RWPE2 (cell line): ENCODE results near the gene STAU1.

Source experiments
- ATAC-seq: fragments of 200-7000 bp; cut with Tn5 transposase; 3 replicates; pipeline ENCODE4 v1.9.1; 2021; ENCODE audit warnings: low read depth
- DNase-seq: peaks from one replicate; pipeline ENCODE4 v3.0.0-alpha.2; 2020; ENCODE audit warnings: low spot score
- H3K27ac ChIP-seq: fragments of 450-650 bp; 2 replicates; pipeline ENCODE4 v1.5.1; 2017; ENCODE audit warnings: mild to moderate bottlenecking; ENCODE audit not compliant: poor library complexity, severe bottlenecking
- H3K27me3 ChIP-seq: fragments of 250-450 bp; sonication (Bioruptor Pico); 2 replicates; pipeline ENCODE4 v1.5.1; 2021; ENCODE audit warnings: mild to moderate bottlenecking, moderate library complexity; ENCODE audit not compliant: insufficient read depth, poor library complexity, severe bottlenecking
- H3K36me3 ChIP-seq: fragments of 250-450 bp; sonication (Bioruptor Pico); 2 replicates; pipeline ENCODE4 v1.5.1; 2020; ENCODE audit warnings: low read depth, mild to moderate bottlenecking, moderate library complexity
- H3K4me1 ChIP-seq: fragments of 250-450 bp; sonication (Bioruptor Pico); 2 replicates; pipeline ENCODE4 v1.5.1; 2021; ENCODE audit warnings: mild to moderate bottlenecking, moderate library complexity; ENCODE audit not compliant: insufficient read depth, poor library complexity, severe bottlenecking
- H3K4me3 ChIP-seq: fragments of 250-450 bp; sonication (Bioruptor Pico); 2 replicates; pipeline ENCODE4 v1.5.1; 2021; ENCODE audit warnings: mild to moderate bottlenecking, moderate library complexity; ENCODE audit not compliant: severe bottlenecking
- H3K9me3 ChIP-seq: fragments of 250-450 bp; sonication (Bioruptor Pico); 2 replicates; pipeline ENCODE4 v1.5.1; 2021; ENCODE audit warnings: mild to moderate bottlenecking, moderate library complexity; ENCODE audit not compliant: severe bottlenecking
- CTCF ChIP-seq: fragments of 450-650 bp; IDR thresholded peaks from one replicate; pipeline ENCODE4 v1.5.1; 2017; ENCODE audit warnings: mild to moderate bottlenecking, moderate library complexity; ENCODE audit not compliant: poor library complexity, severe bottlenecking

Gene STAU1

GRCh38 chr20:49133571-49133970, 54.6 kb downstream of the STAU1 start:
- ATAC-seq (peak; percentile 33), DNase-seq (no peak)
- no peaks in the 10 kb centered on the region for H3K27me3 ChIP-seq
- H3K27ac ChIP-seq: no peak overlapping the region
- H3K36me3 ChIP-seq: peaks cover 61% of the 10 kb centered on the region
- H3K9me3 ChIP-seq: no peaks in the 10 kb centered on the region
- no peak for TF ChIP-seq CTCF
- H3K4me3 ChIP-seq: no peak overlapping the region
- H3K4me1 ChIP-seq: no peaks in the 10 kb centered on the region

- H3K4me1 ChIP-seq: no peaks in the 10 kb centered on the region
- peak; percentile 99 for TF ChIP-seq CTCF
- peaks cover 64% of the 10 kb centered on the region for H3K36me3 ChIP-seq
- no peaks in the 10 kb centered on the region for H3K9me3 ChIP-seq
- DNase-seq (no peak), ATAC-seq (peak; percentile 74)
- no peaks in the 10 kb centered on the region for H3K27me3 ChIP-seq
- no peak overlapping the region for H3K4me3 ChIP-seq
- no peak overlapping the region for H3K27ac ChIP-seq
Observed at GRCh38 chr20:49132995-49133478, 55.1 kb downstream of the STAU1 start.

- Histone ChIP-seq H3K4me1 (no peaks in the 10 kb centered on the region), H3K9me3 (no peaks in the 10 kb centered on the region), H3K27me3 (no peaks in the 10 kb centered on the region), H3K36me3 (peaks cover 86% of the 10 kb centered on the region), H3K4me3 (no peak overlapping the region), H3K27ac (no peak overlapping the region)
- DNase-seq (no peak), ATAC-seq (no peak)
- TF ChIP-seq CTCF: no peak
Observed at GRCh38 chr20:49123982-49124381, 64.2 kb downstream of the STAU1 start.

- DNase-seq (no peak), ATAC-seq (no peak)
- Histone ChIP-seq H3K36me3 (peaks cover 89% of the 10 kb centered on the region), H3K27ac (no peak overlapping the region), H3K4me1 (no peaks in the 10 kb centered on the region), H3K4me3 (no peak overlapping the region), H3K9me3 (no peaks in the 10 kb centered on the region), H3K27me3 (no peaks in the 10 kb centered on the region)
- TF ChIP-seq CTCF: no peak
Observed at GRCh38 chr20:49122920-49123319, 65.2 kb downstream of the STAU1 start.

GRCh38 chr20:49119988-49120387, 68.1 kb downstream of the STAU1 start:
- H3K27ac ChIP-seq: no peak overlapping the region
- H3K36me3 ChIP-seq: peaks cover 98% of the 10 kb centered on the region
- DNase-seq: no peak
- H3K27me3 ChIP-seq: no peaks in the 10 kb centered on the region
- ATAC-seq: no peak
- no peaks in the 10 kb centered on the region for H3K9me3 ChIP-seq
- TF ChIP-seq CTCF: no peak
- H3K4me1 ChIP-seq: no peaks in the 10 kb centered on the region
- no peak overlapping the region for H3K4me3 ChIP-seq
